ENCODE data around the gene AKT1S1. TPM values are rescaled to one million over a fixed set of nuclear protein-coding genes. Genes with fewer than 3 reads are reported as not detected.
"Not testable (repeated sequence)": the region's sequence is repeated elsewhere in the genome, so short reads cannot be mapped to it uniquely, and the experiment has no call there.

AKT1S1 gene
- total RNA-seq, 1 experiment from 2014 or later = 70.6 TPM

DNA sequence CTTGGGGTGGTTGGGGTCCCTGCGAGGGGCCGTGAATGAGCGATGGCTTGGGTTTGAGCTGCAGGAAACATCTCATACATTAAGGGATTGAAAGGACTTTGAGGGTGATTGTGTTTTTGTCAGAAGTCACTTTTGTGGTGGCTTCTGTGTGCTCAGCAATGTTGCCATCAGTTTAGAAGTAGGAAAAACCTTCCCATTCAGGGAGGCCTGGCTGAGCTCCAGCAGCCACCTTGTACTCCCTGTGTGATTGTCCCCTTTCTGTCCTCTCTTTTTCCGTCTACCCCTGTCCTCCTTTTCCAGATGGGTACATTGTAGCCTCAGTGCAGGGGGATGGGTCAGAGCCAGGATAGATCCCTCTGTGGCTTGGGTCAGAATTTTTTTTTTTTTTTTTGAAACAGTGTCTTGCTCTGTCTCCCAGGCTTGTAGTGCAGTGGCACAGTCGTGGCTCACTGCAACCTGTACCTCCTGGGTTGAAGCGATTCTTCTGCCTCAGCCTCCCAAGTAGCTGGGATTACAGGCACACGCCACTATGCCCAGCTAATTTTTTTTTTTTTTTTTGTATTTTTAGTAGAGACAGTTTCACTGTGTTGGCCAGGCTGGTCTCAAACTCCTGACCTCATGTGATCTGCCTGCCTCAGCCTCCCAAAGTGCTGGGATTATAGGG is 57.6 kb downstream of the AKT1S1 start:
- not testable (repeated sequence) for BruUV-seq (replicated peaks)

More for the DNA sequence above, 57.6 kb downstream of the AKT1S1 start:
- H4K20me1 ChIP-seq (ENCODE audit: insufficient read depth); ATAC-seq; POLR2A ChIA-PET; H3K9me3 ChIP-seq (ENCODE audit: control insufficient read depth in 1 of 2, insufficient read depth in 1 of 2, low read depth in 1 of 2, low read length in 2 of 2); CTCF ChIA-PET; DNase-seq (ENCODE audit: low read depth, low spot score); RAD21 ChIA-PET (ENCODE audit: low non-redundant PET in 1 of 2, low total read pairs in 2 of 2, uncharacterized antibody in 2 of 2, unreplicated experiment in 2 of 2); intact Hi-C loops (cut with micrococcal nuclease); H3K27me3 ChIP-seq (ENCODE audit: insufficient read depth, low read length); H3K9me2 ChIP-seq (ENCODE audit: insufficient read depth); H2AFZ ChIP-seq (ENCODE audit: low read depth, low read length, poor library complexity, severe bottlenecking): not testable (repeated sequence)
- peaks cover 48% of the 10 kb centered on the region for H3K79me2 ChIP-seq (ENCODE audit: insufficient read depth, low read length)
- H3K4me2 ChIP-seq (ENCODE audit: low read length) = peak overlapping the region; percentile 85
- peak overlapping the region; percentile 83 for H3K27ac ChIP-seq (ENCODE audit: low read depth, low read length)
- peak overlapping the region; percentile 99 for H3K9ac ChIP-seq (ENCODE audit: low read length)
- H3K4me1 ChIP-seq (ENCODE audit: control insufficient read depth in 1 of 2, insufficient read depth in 2 of 2, low read length in 2 of 2) = peaks cover 14 to 23% of the 10 kb centered on the region in 2 experiments
- H3K4me3 ChIP-seq (replicated peaks in 1 of 2; ENCODE audit: low read depth in 1 of 2, low read length in 2 of 2) = peak overlapping the region; percentile 95 to 99; a peak in 3 of 4 replicates
- H3K36me3 ChIP-seq (ENCODE audit: control insufficient read depth in 1 of 2, insufficient read depth in 2 of 2, low read length in 2 of 2) = peaks cover 6 to 15% of the 10 kb centered on the region in 2 experiments; a peak in 2 of 4 replicates

Small RNAs within 50 kb of the gene (microRNA-seq; reads per million reads assigned to microRNA genes)
- gene MIR4749 (ENCODE audit: borderline number of aligned reads) = 5.6 reads per million, percentile 13 among the genes with 10 or more reads in this experiment
- 1.2 reads per million for gene MIR4750 (ENCODE audit: borderline number of aligned reads)
- 1.2 reads per million for gene MIR6800 (ENCODE audit: borderline number of aligned reads)

Other genes with a start within 250 kb of the AKT1S1 start
- 55.9 TPM for gene RRAS, start 237.2 kb downstream of the AKT1S1 start, total RNA-seq (2021; ENCODE audit: unreplicated experiment)
- gene SCAF1, start 235.1 kb downstream of the AKT1S1 start, total RNA-seq (2021; ENCODE audit: unreplicated experiment) = 96.8 TPM
- 129 TPM for gene IRF3, start 211.5 kb downstream of the AKT1S1 start, total RNA-seq (2021; ENCODE audit: unreplicated experiment)
- gene BCL2L12, start 211.4 kb downstream of the AKT1S1 start, total RNA-seq (2021; ENCODE audit: unreplicated experiment) = 93.9 TPM
- gene PRMT1, start 200.1 kb downstream of the AKT1S1 start, total RNA-seq (2021; ENCODE audit: unreplicated experiment) = 428 TPM
- gene ADM5, start 187.8 kb downstream of the AKT1S1 start, total RNA-seq (2021; ENCODE audit: unreplicated experiment) = 12.1 TPM
- gene CPT1C, start 186.2 kb downstream of the AKT1S1 start, total RNA-seq (2021; ENCODE audit: unreplicated experiment) = 12.0 TPM
- gene TSKS, start 114.0 kb downstream of the AKT1S1 start, total RNA-seq (2021; ENCODE audit: unreplicated experiment) = 0.76 TPM
- 102 TPM for gene AP2A1, start 110.4 kb downstream of the AKT1S1 start, total RNA-seq (2021; ENCODE audit: unreplicated experiment)
- gene FUZ, start 64.1 kb downstream of the AKT1S1 start, total RNA-seq (2021; ENCODE audit: unreplicated experiment) = 1.1 TPM
- 77.7 TPM for gene MED25, start 59.1 kb downstream of the AKT1S1 start, total RNA-seq (2021; ENCODE audit: unreplicated experiment)
- 236 TPM for gene PTOV1, start 26.2 kb downstream of the AKT1S1 start, total RNA-seq (2021; ENCODE audit: unreplicated experiment)
- gene PNKP, start 9.8 kb downstream of the AKT1S1 start, total RNA-seq (2021; ENCODE audit: unreplicated experiment) = 129 TPM
- 32.9 TPM for gene TBC1D17, start 347 bp upstream of the AKT1S1 start, total RNA-seq (2021; ENCODE audit: unreplicated experiment)
- 0.71 TPM for gene IL4I1, start 19.5 kb upstream of the AKT1S1 start, total RNA-seq (2021; ENCODE audit: unreplicated experiment)
- 28.2 TPM for gene ATF5, start 51.9 kb upstream of the AKT1S1 start, total RNA-seq (2021; ENCODE audit: unreplicated experiment)
- 85.2 TPM for gene NUP62, start 52.1 kb upstream of the AKT1S1 start, total RNA-seq (2021; ENCODE audit: unreplicated experiment)
- gene SIGLEC11, start 83.8 kb upstream of the AKT1S1 start, total RNA-seq (2021; ENCODE audit: unreplicated experiment) = not detected
- 44.0 TPM for gene VRK3, start 148.0 kb upstream of the AKT1S1 start, total RNA-seq (2021; ENCODE audit: unreplicated experiment)
- 19.8 TPM for gene ZNF473, start 148.7 kb upstream of the AKT1S1 start, total RNA-seq (2021; ENCODE audit: unreplicated experiment)